Activated naive CD8-positive, alpha-beta T cell treated with anti-CD3 and anti-CD28 coated beads for 36 hours (primary cell): ENCODE measurements around the gene TNKS1BP1. TPM values are rescaled to one million over a fixed set of nuclear protein-coding genes. Genes with fewer than 3 reads are reported as not detected.

Experiments used
- DNase-seq: peaks from one replicate; pipeline ENCODE4 v3.0.0; 2021
- H3K27ac Mint-ChIP-seq: one replicate; pipeline ENCODE4 v1.8.0; 2022; ENCODE audit warnings: mild to moderate bottlenecking, moderate library complexity, mixed read lengths
- H3K27me3 Mint-ChIP-seq: one replicate; pipeline ENCODE4 v1.8.0; 2022; ENCODE audit warnings: mild to moderate bottlenecking, mixed read lengths
- H3K36me3 Mint-ChIP-seq: one replicate; pipeline ENCODE4 v1.8.0; 2021; ENCODE audit warnings: mild to moderate bottlenecking, mixed read lengths
- H3K4me1 Mint-ChIP-seq: one replicate; pipeline ENCODE4 v1.8.0; 2021; ENCODE audit warnings: mixed read lengths
- H3K4me3 Mint-ChIP-seq: one replicate; pipeline ENCODE4 v1.8.0; 2022; ENCODE audit warnings: mild to moderate bottlenecking, moderate library complexity, mixed read lengths
- H3K9me3 Mint-ChIP-seq: one replicate; pipeline ENCODE4 v1.8.0; 2022; ENCODE audit warnings: mixed read lengths
- total RNA-seq, 2 experiments: library from RNA; stranded (reverse); gene quantifications; one replicate each; pipeline ENCODE4 v1.2.3, GENCODE V29; 2021

TNKS1BP1 gene
- total RNA-seq, 2 experiments from 2014 or later = 20.8 to 22.1 TPM

GRCh38 chr11:57324154-57324885, 432 bp downstream of the TNKS1BP1 start:
- DNase-seq = peak; percentile 21
- Mint-ChIP-seq H3K27ac (peak overlapping the region; percentile 79), H3K36me3 (peaks cover 41% of the 10 kb centered on the region), H3K27me3 (no peaks in the 10 kb centered on the region), H3K4me1 (peaks cover 34% of the 10 kb centered on the region), H3K4me3 (peak overlapping the region; percentile 83), H3K9me3 (no peaks in the 10 kb centered on the region)

DNA sequence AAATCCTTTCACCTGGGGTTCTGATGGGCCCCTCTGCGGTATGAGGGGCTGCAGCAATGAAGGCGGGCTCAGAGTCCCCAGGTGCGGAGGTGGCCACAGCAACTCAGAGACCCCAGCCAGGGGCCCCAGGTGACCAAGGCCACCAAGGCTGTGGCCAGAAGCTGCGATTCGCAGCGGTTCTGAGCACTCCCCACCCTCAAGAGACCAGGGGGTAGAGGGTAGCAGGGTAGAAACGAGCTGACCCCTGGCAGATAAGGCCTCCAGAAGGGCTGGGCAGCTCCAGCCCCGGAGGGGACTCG, 948 bp downstream of the TNKS1BP1 start:
- no peak for DNase-seq
- H3K36me3 Mint-ChIP-seq = peaks cover 41% of the 10 kb centered on the region
- H3K4me3 Mint-ChIP-seq = peak overlapping the region; percentile 83
- H3K4me1 Mint-ChIP-seq = peaks cover 32% of the 10 kb centered on the region
- H3K27ac Mint-ChIP-seq = peak overlapping the region; percentile 79
- H3K9me3 Mint-ChIP-seq = no peaks in the 10 kb centered on the region
- no peaks in the 10 kb centered on the region for H3K27me3 Mint-ChIP-seq

GRCh38 chr11:57323167-57323854, 1.4 kb downstream of the TNKS1BP1 start:
- Mint-ChIP-seq H3K4me3 (peak overlapping the region; percentile 83), H3K4me1 (peaks cover 30% of the 10 kb centered on the region), H3K27ac (peak overlapping the region; percentile 53), H3K27me3 (no peaks in the 10 kb centered on the region), H3K9me3 (no peaks in the 10 kb centered on the region), H3K36me3 (peaks cover 36% of the 10 kb centered on the region)
- DNase-seq = no peak

DNA sequence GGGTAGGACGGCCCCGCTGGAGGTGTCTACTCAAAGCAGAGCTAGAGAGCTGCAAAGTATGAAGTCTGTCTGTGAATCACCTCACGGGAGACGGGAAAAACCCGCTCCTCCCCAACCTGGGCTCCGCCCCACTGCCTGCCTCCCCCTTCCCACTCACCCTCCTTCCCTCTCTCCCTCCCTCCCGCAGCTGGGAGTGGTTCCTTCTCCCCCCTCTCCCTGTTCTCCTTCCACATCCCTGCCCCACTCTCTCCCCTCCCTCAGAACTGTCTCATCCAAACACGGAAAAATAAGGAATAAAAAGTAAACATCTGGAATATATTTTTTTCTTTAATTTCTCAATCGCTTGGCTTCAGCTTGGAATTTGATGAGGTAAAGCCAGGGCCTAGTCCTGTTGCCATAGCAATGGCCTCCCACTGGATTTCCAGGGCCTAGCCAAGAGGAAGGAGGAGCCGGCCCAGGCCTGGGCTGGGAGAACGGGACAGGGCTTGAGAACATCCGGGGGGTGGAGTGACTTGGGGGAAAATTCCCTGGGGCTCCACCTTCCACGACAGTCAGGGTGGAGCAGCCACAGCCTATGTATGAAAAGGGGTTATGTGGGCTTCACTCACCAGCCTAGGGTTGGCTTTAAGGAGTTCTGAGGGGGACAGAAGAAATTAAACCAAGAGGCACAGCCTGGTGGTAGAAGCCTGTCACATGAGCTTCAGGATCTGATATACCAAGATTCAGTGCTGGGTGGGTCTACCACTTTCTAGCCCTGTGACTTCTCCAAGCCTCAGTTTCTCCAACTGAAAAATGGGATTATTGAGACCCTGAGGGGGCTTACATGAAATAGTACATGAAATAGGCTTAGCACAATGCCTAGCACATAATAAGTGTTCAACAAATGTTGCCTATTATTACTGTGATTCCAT, 2.2 kb downstream of the TNKS1BP1 start:
- Mint-ChIP-seq H3K9me3 (no peaks in the 10 kb centered on the region), H3K4me3 (peak overlapping the region; percentile 29), H3K36me3 (peaks cover 31% of the 10 kb centered on the region), H3K4me1 (peaks cover 30% of the 10 kb centered on the region), H3K27ac (no peak overlapping the region), H3K27me3 (no peaks in the 10 kb centered on the region)
- DNase-seq = peak; percentile 15

DNA sequence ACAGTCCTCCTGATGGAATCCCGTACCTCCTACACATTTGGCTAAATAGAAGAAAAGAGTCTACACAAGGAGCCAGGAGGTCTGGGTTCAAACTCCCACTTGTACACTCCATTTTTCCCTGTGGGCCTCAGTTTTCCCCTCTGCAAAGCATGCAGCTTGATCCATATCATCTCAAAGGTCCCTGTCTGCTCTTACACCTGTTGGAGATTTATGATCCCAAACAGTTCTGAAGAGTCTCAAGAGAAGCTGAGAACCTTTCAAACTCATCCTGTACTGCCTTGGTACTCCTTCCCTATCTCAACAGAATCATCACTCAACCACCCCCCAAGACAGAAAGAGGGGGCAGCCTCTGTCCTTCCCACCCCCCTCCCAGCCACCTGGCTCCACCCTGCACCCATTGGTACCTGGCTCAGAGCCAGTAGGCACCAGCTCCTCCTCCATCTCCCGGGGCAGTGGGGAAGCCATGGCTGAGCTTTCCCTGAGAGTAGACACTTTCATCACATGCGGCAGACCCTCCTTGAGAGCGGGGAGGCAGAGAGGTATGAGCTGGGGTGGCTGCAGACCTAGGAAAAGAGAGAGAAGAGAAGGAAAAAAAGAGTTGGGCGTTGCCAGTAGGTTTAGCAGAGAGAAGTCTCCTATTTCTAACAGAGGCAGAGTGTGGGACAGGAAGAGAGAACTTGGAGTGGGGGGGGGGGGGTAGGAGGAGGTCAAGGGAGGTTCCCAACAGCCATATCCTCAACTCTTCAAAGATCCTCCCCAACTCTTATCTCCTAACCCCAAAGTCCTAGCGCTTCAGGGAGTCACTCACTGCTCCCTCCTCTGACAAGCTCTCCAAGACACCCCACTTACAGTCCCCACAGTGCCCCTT, 3.1 kb downstream of the TNKS1BP1 start:
- Mint-ChIP-seq H3K36me3 (peaks cover 22% of the 10 kb centered on the region), H3K4me3 (no peak overlapping the region), H3K4me1 (peaks cover 28% of the 10 kb centered on the region), H3K27ac (no peak overlapping the region), H3K27me3 (no peaks in the 10 kb centered on the region), H3K9me3 (no peaks in the 10 kb centered on the region)
- DNase-seq = no peak

GRCh38 chr11:57320719-57321387, 3.9 kb downstream of the TNKS1BP1 start:
- Mint-ChIP-seq H3K36me3 (peaks cover 14% of the 10 kb centered on the region), H3K4me1 (peaks cover 20% of the 10 kb centered on the region), H3K27ac (no peak overlapping the region), H3K4me3 (no peak overlapping the region), H3K27me3 (no peaks in the 10 kb centered on the region), H3K9me3 (no peaks in the 10 kb centered on the region)
- DNase-seq = no peak

DNA sequence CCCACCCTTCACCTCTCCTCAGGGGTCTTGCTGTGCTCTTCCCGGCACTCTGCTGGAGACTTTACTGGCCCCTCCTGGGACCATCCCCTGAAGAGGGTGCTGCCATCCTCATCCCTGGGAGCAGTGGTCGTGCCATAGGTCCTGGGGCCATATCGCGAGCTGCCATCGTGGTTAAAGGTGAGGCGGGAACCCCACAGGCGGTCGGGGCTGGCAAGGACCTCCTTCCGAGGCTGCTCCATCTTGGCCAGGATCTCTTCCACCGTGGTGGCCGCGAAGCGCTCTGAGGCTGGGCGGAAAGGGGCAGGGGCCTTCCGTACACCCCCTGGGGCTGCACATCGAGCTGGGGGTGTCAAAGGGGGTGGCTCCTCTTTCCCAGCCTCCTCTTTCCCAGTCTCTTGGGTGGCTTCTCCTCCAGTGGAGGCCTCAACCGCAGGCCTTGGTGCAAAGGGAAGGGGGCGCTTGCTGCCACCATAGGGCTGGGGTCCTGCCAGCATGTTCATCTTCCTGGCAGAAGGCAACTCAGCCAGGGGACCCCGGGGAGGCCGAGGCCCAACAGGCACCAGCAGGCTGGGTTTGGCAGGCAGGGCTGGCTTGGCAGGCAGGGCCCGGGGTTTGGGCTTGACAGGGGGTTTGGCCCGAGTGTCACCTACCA, 4.6 kb downstream of the TNKS1BP1 start:
- H3K36me3 Mint-ChIP-seq = peaks cover 8% of the 10 kb centered on the region
- no peaks in the 10 kb centered on the region for H3K27me3 Mint-ChIP-seq
- H3K4me1 Mint-ChIP-seq = peaks cover 13% of the 10 kb centered on the region
- H3K4me3 Mint-ChIP-seq = no peak overlapping the region
- no peaks in the 10 kb centered on the region for H3K9me3 Mint-ChIP-seq
- H3K27ac Mint-ChIP-seq = no peak overlapping the region
- no peak for DNase-seq

GRCh38 chr11:57318178-57318577, 6.6 kb downstream of the TNKS1BP1 start:
- Mint-ChIP-seq H3K4me1 (peaks cover 6% of the 10 kb centered on the region), H3K27me3 (no peaks in the 10 kb centered on the region), H3K4me3 (no peak overlapping the region), H3K36me3 (peaks cover 11% of the 10 kb centered on the region), H3K9me3 (no peaks in the 10 kb centered on the region), H3K27ac (no peak overlapping the region)
- no peak for DNase-seq

DNA sequence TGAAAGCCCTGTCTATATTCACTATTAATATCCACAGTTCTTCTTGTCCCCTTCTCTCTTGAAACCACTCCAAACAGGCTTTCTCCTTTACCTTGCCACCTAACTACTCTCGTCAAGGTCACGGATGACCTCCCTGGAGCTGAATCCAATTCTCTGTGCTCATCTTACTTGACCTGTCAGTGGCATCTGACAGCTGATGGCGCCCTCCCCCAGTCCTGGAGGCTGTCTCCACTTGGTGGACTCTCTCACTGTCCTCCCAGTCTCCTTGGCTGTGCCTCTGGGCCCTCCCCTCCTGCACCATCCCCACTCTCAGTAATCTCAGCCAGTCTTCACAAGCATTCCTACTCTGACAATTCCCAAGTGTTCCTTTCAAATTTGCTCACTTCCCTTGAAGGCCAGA, 8.7 kb downstream of the TNKS1BP1 start:
- DNase-seq = no peak
- H3K4me3 Mint-ChIP-seq = no peak overlapping the region
- no peaks in the 10 kb centered on the region for H3K27me3 Mint-ChIP-seq
- peaks cover 14% of the 10 kb centered on the region for H3K36me3 Mint-ChIP-seq
- H3K9me3 Mint-ChIP-seq = no peaks in the 10 kb centered on the region
- H3K27ac Mint-ChIP-seq = no peak overlapping the region
- H3K4me1 Mint-ChIP-seq = peaks cover 4% of the 10 kb centered on the region

DNA sequence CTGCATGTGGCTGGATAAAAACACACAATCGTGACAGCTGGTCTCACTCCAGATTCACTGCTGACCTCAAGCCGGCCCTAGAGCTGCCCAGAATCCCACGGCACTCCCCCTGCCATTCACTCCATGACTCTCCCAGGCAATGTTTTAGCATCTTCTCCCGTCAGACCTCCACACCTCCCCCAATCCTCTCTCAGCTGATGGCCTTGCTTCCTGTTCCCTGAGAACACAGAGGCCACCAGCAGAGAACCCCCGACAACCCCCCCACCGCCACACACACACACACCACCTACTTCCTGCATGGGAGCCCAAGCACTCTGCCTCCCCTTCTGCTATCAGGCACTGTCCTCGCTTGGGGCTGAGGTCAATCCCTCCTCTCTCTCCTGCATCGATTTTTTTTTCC, 9.3 kb downstream of the TNKS1BP1 start:
- no peaks in the 10 kb centered on the region for H3K9me3 Mint-ChIP-seq
- peaks cover 9% of the 10 kb centered on the region for H3K4me1 Mint-ChIP-seq
- H3K4me3 Mint-ChIP-seq = no peak overlapping the region
- no peak overlapping the region for H3K27ac Mint-ChIP-seq
- DNase-seq = no peak
- H3K36me3 Mint-ChIP-seq = peaks cover 10% of the 10 kb centered on the region
- no peaks in the 10 kb centered on the region for H3K27me3 Mint-ChIP-seq

- no peak for DNase-seq
- H3K27ac Mint-ChIP-seq = no peak overlapping the region
- H3K4me3 Mint-ChIP-seq = no peak overlapping the region
- H3K36me3 Mint-ChIP-seq = peaks cover 18% of the 10 kb centered on the region
- no peaks in the 10 kb centered on the region for H3K9me3 Mint-ChIP-seq
- peaks cover 9% of the 10 kb centered on the region for H3K4me1 Mint-ChIP-seq
- H3K27me3 Mint-ChIP-seq = no peaks in the 10 kb centered on the region
These were observed 10.4 kb downstream of the TNKS1BP1 start for GRCh38 chr11:57314221-57314973.

DNA sequence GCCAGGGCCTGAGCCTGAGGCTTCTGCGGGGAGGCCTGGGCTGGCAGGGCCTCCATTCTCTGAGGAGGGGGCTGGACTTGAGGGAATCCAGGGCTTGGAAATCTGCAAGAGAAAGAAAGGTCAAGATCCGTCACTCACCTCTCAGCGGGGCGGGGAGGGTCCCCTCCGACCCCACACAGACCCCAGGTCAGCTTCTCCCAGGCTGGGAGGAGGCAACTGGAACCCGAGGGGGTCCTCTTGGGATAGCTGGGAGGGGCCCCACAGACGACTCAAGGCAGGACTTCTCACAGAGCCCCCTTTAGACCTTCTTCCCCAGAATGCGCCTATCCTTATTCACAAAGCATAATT, 11.0 kb downstream of the TNKS1BP1 start:
- no peaks in the 10 kb centered on the region for H3K9me3 Mint-ChIP-seq
- H3K27me3 Mint-ChIP-seq = no peaks in the 10 kb centered on the region
- H3K27ac Mint-ChIP-seq = no peak overlapping the region
- peaks cover 19% of the 10 kb centered on the region for H3K36me3 Mint-ChIP-seq
- H3K4me1 Mint-ChIP-seq = peaks cover 9% of the 10 kb centered on the region
- H3K4me3 Mint-ChIP-seq = no peak overlapping the region
- DNase-seq = no peak

DNA sequence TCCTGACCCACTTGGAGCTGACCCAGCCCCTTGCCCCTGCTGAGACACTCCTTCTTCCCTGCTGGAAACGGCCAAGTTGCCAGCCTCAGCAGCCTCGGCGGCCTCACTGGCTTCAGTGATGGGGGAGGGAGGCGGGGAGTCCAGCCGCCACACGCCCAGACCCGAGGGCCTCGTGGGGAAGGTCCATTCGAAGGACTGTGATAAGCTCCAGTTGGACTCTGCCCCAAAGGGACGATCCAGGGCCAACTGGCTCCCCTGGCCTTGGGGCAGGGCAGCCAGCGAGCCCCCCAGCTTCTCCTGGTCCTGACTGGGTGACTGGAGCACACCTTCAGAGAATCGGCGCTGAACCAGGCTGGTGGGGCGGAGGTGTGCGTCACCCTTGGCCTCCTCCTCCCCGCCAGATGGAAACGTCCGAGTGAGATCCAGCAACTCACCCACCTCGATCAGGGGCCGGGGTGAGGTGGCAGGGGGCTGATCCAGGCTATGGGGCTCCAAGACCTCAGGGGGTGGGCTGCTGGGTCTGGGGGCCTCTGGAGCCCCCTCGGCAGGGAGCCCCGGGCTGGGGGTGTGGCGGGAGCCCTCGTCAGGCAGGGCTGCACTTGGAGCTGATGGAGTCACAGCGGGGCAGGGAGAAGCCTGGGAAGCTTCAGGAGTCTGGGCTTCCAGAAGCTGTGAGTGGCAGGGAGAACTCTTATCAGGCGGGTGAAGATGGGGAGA, 11.5 kb downstream of the TNKS1BP1 start:
- peaks cover 20% of the 10 kb centered on the region for H3K36me3 Mint-ChIP-seq
- H3K4me3 Mint-ChIP-seq = no peak overlapping the region
- no peak overlapping the region for H3K27ac Mint-ChIP-seq
- H3K4me1 Mint-ChIP-seq = peaks cover 9% of the 10 kb centered on the region
- no peaks in the 10 kb centered on the region for H3K9me3 Mint-ChIP-seq
- no peak for DNase-seq
- H3K27me3 Mint-ChIP-seq = no peaks in the 10 kb centered on the region
